HG02610 (cell line): Measurements from ENCODE around the gene RIMOC1.
"Not testable (repeated sequence)": the region's sequence is repeated elsewhere in the genome, so short reads cannot be mapped to it uniquely, and the experiment has no call there.

Experiments
- ATAC-seq: cut with Tn5 transposase; IDR thresholded peaks from one replicate; pipeline ENCODE4 v1.9.1; 2021; ENCODE audit warnings: mild to moderate bottlenecking, moderate library complexity; ENCODE audit not compliant: unreplicated experiment

The RIMOC1 gene

DNA sequence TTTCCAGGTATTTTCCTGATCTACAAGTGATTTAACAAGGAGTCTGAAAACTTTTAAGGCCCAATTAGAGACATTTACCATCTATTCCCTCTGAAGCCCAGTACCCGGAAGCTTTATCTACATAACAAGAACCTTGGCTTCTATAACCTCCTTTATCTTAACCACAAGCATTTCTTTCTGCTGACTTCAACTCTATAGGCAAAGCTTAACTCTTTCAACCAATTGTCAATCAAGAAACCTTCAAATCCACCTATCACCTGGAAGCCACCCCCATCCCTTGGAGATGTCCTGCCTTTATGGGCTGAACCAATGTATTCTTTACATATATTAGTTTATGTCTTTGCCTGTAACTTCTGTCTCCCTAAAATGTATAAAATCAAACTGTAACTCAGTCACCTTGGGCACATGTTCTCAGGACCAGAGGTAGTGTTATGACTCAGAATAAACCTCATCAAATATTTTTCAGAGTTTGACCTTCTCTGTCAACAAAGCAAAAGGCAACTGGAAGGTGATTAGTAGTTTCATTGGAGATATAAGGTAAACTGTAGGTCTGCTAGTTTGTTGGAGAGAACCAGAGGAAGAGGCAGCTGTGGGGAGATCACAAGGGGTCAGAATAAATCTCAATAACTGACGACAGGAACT is 13.0 kb upstream of the RIMOC1 start:
- peak; percentile 59 for ATAC-seq

DNA sequence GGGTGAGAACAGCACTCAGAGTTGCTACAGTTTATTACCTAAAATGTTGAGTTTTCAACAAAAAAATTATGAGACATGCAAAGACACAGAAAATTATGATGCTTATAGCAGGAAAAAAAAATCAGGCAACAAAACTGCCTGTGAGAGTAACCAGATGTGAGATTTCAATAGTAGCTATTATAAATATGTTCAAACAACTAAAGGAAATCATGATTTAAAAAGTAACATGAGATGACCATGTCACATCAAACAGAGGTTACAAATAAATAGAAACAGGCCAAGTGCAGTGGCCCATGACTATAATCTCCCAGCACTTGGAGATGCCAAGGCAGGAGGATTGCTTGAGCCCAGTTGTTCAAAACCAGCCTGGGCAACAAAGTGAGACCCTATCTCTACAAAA is 12.1 kb upstream of the RIMOC1 start:
- no peak for ATAC-seq

DNA sequence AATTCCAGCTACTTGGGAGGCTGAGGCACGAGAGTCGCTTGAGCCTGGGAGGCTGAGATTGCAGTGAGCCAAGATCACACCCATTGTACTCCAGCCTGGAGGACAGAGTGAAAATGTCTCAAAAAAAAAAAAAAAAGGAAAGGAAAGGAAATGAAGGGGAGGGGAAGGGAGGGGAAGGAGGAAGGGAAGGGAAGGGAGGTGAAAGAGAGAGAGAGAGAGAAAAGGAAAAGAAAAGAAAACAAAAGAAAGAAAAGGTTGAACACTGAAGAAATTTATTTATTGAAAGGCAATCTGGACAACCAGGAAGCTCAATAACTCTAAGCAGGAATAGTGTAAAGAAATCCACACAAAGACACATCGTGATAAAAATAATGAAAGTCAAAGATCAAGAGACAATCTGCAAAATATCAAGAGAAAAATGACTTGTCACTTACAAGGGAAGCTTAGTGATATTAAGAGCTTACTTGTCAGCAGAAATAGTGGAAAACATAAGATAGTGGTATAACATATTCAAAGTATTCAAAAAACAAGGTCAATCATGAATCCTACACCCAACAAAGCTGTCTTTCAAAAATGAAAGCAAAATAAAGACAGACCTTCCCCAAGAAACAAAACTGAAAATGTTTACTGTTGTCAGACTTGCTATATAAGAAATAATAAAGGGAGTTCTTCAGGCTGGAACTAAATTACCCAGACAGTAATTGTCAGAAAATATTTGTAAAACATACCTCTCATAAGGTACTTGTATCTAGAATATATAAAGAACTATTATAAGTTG is 10.9 kb upstream of the RIMOC1 start:
- ATAC-seq = peak; percentile 61

GRCh38 chr5:41896230-41896629 is 7.9 kb upstream of the RIMOC1 start:
- ATAC-seq = no peak

DNA sequence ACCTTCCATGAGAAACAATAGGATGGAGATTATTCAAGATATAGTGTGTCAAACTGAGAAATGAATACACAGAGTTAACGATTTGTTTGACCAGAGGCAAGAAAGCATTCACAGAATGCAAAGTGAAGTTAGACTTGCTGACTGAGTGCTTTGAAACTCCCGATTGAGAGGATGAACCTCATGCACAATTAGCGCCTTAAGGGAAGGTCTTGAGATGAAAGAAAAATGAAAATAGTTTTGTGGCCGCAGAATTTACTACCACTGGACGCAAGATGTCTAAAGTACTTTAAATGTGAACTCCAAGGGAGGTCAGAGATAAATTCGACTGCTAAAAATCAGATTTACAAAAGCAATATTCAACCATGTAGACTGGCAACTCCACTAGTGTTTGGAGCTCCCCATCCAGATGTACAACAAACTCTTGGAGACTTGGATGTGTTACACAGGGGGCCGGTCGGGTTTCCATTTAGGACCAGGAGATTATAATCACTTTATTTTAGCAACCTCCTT is 707 bp upstream of the RIMOC1 start:
- no peak for ATAC-seq

DNA sequence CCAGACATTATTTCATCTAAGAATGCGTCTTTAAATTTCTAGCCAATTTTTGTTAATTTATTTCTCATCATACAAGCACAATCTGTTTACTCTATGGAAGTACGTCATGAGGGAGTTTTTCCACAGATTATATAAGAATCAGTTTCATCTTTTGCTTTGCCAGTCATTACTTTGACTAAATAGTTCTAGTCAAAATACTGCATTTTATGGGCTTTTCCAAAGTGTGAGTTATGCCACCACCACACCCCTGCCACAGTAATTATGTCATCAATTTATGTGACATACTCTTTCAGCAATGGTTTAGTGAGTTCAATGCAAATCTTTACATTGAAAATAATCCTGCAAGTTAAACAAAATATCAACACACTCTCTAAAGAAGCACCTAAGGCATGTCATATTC is 2.0 kb downstream of the RIMOC1 start:
- ATAC-seq = no peak

- no peak for ATAC-seq
Measured at GRCh38 chr5:41908374-41909079, 4.4 kb downstream of the RIMOC1 start.

DNA sequence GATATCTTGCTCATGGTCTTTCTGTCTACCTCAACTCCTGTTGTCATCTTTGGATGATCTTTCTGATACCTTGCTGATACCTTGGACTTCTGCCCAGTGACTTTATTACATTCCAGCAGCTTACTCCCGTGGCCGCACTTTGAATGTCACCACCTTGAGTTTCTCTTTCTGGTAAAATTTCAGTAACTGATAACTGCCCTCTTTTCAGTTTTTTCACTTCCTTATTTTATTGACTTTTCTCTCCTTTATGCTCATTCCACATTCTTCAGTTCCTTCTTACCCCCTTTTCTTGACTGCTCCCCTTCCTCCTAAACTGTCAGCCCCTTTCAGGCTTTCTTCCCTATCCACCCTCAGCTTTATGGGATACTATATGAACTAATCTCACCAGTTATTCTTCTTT is 14.0 kb downstream of the RIMOC1 start:
- peak; percentile 61 for ATAC-seq

GRCh38 chr5:41921166-41921565 is 17.0 kb downstream of the RIMOC1 start:
- ATAC-seq = no peak

DNA sequence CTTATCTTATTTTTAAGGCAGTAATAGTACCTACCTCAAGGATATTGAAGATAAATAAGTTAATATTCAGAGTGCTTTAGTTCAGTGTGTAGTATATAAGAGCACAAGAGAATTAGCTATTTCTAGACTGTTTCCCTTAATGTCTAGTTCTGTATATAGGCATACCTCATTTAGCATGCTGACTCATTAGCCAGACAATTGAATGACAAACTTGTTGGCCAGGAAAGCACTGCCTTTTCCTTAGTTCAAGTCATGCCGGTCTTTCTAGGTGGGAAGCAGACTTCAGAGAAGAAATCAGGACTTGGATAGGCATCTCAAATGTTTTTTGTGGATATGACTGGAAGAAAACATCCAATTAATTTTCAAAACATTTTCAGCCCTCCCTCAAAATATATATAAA is 17.7 kb downstream of the RIMOC1 start:
- no peak for ATAC-seq

DNA sequence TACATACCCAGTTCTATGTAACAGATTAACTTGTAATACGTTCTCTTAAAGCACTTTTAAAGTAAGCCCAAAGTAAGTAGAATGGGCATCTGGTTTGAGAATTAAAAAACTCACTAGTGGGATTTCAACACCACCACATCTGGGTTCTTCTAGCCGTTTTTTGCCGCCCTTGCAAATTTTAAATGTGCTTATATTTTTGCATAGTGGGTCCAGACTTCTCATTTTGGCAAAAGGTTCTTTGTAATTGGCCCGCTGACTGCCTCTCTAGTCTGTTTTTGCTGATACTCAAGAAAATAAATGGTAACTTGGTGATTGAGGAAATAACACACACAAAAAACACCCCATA is 20.4 kb downstream of the RIMOC1 start:
- no peak for ATAC-seq

GRCh38 chr5:41924872-41925554 is 20.9 kb downstream of the RIMOC1 start, which contains the start of gene FBXO4:
Gene FBXO4, plus strand, starts transcription at chr5:41925281. Its CDS starts 29 bp downstream, at chr5:41925310.
- peak; percentile 96 for ATAC-seq

GRCh38 chr5:41925555-41925951 is 21.4 kb downstream of the RIMOC1 start:
- ATAC-seq = peak; percentile 29

- ATAC-seq = no peak
Measured at GRCh38 chr5:41927604-41928003, 23.5 kb downstream of the RIMOC1 start.

DNA sequence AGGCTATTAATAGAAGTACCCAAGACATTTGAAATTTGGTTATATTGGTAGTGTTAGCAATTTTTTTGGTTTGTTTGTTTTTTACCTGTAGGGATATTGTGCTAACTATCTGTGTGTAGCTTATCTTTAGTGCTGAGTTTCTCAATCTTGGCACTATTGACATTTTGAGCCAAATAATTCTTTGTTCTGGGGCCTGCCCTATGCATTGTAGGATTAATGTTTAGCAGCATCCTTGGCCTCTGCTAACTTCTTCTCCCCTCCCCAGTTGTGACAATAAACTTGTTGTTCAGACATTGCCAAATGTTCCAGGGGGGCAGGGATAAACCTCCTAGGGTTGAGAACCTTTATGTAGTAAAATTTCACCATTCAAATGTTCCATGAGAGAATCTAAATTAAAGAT is 24.9 kb downstream of the RIMOC1 start:
- ATAC-seq = no peak

DNA sequence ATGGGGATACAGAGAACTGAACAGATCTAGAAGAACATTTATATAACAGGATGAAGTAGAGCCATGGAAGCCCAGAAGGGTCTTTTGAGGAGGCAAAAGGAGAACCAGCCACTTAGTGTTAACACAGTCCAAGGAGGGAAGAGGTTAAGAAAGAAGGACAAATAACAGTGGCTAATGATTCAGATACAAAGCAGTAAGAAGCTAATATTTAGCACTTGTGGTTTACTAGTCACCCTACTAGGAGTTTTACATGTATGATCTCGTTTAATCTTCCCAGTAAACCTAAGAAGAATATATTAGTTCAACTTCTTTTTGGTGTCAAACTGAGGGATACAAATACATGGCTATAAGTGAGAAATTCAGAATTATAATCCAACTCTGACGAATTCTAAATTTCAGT is 28.6 kb downstream of the RIMOC1 start:
- no peak for ATAC-seq

DNA sequence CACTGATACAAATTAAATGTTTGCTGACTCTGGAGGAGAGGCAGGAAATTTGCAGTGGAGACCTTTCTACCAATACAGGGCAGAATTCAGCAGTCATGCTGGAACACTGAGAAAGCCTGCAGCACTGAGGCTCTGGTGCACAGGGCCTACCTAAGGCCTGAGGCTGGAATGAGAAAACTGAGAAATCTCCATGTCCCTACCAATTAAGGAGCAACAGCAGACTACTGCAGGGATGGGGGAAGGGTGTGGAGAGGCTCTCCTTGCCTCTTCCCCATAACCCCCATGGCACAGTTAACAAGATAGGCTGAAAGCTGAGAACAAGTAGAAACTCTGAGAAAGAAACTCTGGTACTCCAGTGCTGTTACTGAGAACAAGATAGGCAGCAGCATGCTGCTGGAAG is 31.4 kb downstream of the RIMOC1 start:
- ATAC-seq = no peak

DNA sequence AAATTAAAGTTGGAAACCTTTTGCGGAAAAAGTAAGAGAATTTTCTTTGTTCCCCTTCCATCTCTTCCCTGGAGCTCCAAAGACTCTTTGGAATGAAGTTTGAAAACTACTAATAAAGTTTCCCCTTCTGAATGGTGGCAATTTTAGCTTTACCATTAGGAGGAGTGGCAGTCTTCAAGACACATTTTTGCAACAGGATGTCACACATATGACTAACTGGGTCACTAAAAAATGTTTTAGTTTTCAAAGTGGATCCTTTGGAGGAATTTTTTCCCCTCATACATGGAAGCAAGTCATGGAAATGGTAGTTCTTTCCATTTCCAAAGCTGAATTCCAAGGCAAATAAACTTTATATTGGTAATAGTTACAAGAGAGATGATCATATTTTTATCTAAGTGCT is 36.5 kb downstream of the RIMOC1 start:
- ATAC-seq = no peak

DNA sequence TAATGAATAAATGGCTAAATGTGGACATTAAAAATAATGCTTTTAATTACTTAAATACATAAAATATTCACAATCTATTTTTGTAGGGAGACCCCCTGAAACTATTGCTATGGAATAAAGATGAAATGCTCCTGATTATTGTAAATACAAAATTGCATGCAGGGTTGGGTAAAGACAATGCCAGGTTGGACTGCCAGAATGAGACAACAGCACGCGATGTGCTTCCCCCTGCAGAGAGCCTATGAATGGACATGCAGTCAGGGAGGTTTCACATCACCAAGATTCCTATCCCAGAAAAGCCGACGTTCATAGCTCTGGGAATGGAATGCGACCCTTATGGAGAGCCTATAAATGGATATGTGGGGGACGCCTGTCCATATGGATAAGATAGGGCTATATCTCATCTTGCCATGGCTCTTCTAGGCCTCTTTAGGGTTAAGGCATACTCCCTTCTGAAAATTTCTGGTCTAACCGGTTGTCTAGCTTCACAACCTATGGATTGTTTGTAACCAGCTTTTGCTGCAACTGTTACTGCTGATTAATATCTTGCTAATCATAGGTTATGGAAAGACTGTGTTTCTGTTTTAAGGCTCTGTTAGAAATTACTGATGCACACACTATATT is 41.3 kb downstream of the RIMOC1 start:
- not testable (repeated sequence) for ATAC-seq

GRCh38 chr5:41951224-41951623 is 47.1 kb downstream of the RIMOC1 start:
- ATAC-seq = no peak
